A549 treated with AZD9567 at 1 μM for 4 hours (cell line): ENCODE data around the gene KRTAP2-3. TPM values are rescaled to one million over a fixed set of nuclear protein-coding genes. Genes with fewer than 3 reads are reported as not detected.

Experiments
- total RNA-seq: library from RNA; stranded (reverse); fragments of 200-300 nt; extraction: Qiagen RNA extraction; gene quantifications from 5 replicates; pipeline ENCODE4 v1.2.3, GENCODE V29; 2022; ENCODE audit not compliant: insufficient read depth

KRTAP2-3 gene
- total RNA-seq: 0.09 to 0.19 TPM (median 0.17 TPM) in 4 of 5 replicates, not detected in the other

GRCh38 chr17:41060052-41060604, at the start of gene KRTAP2-3:
KRTAP2-3 (minus strand) TSS chr17:41060114; CDS start chr17:41060050, 64 bp downstream.

DNA sequence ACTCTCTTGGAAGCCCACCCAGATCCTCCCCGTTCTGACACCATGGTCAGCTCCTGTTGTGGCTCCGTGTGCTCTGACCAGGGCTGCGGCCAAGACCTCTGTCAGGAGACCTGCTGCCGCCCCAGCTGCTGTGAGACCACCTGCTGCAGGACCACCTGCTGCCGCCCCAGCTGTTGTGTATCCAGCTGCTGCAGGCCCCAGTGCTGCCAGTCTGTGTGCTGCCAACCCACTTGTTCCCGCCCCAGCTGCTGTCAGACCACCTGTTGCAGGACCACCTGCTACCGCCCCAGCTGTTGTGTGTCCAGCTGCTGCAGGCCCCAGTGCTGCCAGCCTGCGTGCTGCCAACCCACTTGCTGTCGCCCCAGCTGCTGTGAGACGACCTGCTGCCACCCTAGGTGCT, 45.4 kb upstream of the KRTAP2-3 start, which contains the start of gene KRTAP4-9:
Gene KRTAP4-9, plus strand, starts transcription at position 43 of the 400 bp plus-strand sequence. Its CDS starts 0 bp downstream, at position 43.

DNA sequence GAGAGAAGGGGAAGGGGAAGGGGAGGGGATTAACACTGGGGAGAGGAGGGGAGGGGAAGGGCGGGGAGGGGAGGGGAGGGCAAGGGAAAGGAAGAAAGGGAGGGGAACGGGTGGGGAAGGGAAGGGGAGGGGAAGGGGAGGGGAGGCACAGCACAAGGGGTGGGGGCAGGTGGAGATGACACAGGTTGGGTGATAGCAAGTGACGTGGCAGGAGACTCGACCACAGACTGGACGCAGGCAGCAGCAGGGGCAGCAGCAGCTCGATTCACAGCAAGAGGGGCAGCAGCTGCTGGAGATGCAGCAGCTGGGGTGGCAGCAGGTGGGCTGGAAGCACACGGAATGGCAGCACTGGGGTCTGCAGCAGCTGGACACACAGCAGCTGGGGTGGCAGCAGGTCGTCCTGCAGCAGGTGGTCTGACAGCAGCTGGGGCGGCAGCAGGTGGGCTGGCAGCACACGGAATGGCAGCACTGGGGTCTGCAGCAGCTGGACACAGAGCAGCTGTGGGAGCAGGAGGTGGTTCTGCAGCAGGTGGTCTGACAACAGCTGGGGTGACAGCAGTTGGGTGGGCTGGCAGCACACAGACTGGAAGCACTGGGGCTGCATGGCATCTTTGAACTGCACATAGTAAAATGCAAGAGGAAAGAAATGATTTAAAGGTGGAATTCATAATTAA, 41.8 kb upstream of the KRTAP2-3 start, which contains the start of gene KRTAP4-16:
Gene KRTAP4-16, minus strand, starts transcription at position 624 of the 674 bp plus-strand sequence. Its CDS starts 0 bp downstream, at position 624.

GRCh38 chr17:41098042-41098441, 38.1 kb upstream of the KRTAP2-3 start, which contains the start of gene KRTAP4-8:
KRTAP4-8 (minus strand) TSS chr17:41098142; CDS start chr17:41098084, 58 bp downstream.

GRCh38 chr17:41084100-41084856, 24.4 kb upstream of the KRTAP2-3 start, which contains the start of gene KRTAP4-7:
KRTAP4-7 (plus strand) TSS chr17:41084150; CDS start chr17:41084207, 57 bp downstream.

GRCh38 chr17:41065829-41066624, 6.1 kb upstream of the KRTAP2-3 start, which contains the start of gene KRTAP2-4:
KRTAP2-4 (minus strand) TSS chr17:41065879; CDS start chr17:41065845, 34 bp downstream.

DNA sequence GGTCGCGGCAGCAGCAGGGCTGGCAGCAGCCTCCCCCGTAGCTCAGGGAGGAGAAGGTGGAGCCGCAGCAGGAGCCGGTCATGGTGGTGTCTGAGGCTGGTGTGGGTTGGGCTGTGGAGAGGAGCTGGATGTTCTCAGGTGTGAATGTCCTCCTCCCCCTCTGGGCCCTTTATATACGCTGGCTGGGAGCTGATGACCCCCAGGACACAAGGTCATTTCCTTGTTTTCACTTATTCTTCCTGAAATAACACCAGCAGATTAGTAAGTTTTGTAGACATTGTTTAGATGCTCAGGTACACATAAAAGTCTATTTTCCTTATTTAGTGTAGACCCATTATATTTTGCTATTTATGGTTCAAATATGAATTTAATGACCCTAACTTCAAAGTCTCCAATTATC, 4.8 kb downstream of the KRTAP2-3 start, which contains the start of gene KRTAP2-2:
Gene KRTAP2-2, minus strand, starts transcription at position 101 of the 400 bp plus-strand sequence. Its CDS starts 19 bp downstream, at position 82.

GRCh38 chr17:41046735-41047465, 13.0 kb downstream of the KRTAP2-3 start, which contains the start of gene KRTAP2-1:
KRTAP2-1 (minus strand) TSS chr17:41047316; CDS start chr17:41047267, 49 bp downstream.

GRCh38 chr17:41040783-41041571, 18.9 kb downstream of the KRTAP2-3 start, which contains the start of gene KRTAP1-1:
KRTAP1-1 (minus strand) TSS chr17:41041450; CDS start chr17:41041397, 53 bp downstream.

GRCh38 chr17:41034346-41034935, 25.5 kb downstream of the KRTAP2-3 start, which contains the start of gene KRTAP1-3:
KRTAP1-3 (minus strand) TSS chr17:41034874; CDS start chr17:41034821, 53 bp downstream.

DNA sequence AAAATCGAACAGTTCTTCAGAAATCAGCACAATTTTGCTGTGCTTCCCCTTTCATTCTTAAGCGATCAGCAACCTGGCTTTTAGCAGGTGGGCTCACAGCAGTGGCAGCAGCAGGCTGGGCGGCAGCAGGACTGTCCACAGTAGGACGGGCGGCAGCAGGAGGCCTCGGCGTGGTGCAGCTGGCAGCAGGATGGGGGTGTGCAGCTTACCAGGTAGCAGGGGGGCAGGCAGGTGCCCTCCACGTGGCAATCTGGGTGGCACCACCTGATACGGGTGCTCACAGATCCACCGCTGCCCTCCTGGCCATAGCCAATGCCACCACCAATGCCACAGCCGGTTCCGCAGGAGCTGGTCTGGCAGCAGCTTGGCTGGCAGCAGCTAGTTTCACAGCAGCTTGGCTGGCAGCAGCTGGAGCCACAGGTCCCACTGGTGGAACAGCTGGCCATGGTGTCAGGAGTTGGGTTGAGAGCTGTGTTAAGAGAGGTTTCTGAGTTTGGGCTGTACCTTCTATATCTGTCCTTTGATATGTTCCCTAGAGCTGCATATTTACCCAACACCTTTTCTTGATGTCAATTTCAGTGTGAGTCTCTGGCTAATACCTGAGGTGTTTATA, 30.2 kb downstream of the KRTAP2-3 start, which contains the start of gene KRTAP1-4:
Gene KRTAP1-4, minus strand, starts transcription at position 563 of the 613 bp plus-strand sequence. Its CDS starts 117 bp downstream, at position 446.

DNA sequence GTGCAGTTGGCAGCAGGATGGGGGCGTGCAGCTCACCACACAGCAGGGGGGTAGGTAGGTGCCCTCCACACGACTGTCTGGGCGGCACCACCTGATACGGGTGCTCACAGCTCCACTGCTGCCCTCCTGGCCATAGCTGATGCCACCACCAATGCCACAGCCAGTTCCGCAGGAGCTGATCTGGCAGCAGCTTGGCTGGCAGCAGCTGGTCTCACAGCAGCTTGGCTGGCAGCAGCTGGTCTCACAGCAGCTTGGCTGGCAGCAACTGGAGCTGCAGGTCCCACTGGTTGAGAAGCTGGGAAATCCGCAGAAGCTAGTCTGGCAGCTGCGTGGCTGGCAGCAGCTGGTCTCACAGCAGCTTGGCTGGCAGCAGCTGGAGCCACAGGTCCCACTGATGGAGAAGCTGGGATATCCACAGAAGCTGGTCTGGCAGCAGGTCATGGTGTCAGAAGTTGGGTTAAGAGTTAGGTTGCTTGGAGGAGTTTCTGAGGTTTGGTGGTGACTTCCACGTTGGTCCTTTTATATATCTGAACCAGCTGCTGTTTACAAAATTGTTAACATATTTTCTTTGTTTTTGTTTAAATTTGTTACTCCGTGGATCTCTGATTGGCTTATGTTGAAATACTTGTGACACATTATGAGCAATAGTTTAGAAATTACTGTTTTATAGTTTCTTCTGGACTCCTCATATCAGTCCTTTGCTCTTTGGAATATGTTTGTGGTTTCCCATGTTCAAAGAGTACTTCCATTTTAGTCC, 33.0 kb downstream of the KRTAP2-3 start, which contains the start of gene KRTAP1-5:
Gene KRTAP1-5, minus strand, starts transcription at position 494 of the 757 bp plus-strand sequence. Its CDS starts 53 bp downstream, at position 441.

Other genes starting within 250 kb of the KRTAP2-3 start
- gene KRT10, start 237.5 kb downstream of the KRTAP2-3 start, total RNA-seq: 51.8 to 115 TPM (median 108 TPM) in 5 replicates
- not detected in 5 replicates for gene KRT12, start 192.9 kb downstream of the KRTAP2-3 start, total RNA-seq
- 0.23 to 0.42 TPM (median 0.35 TPM) in 4 of 5 replicates, not detected in the other for gene KRT20, start 174.9 kb downstream of the KRTAP2-3 start, total RNA-seq
- gene KRT23, start 122.5 kb downstream of the KRTAP2-3 start, total RNA-seq: 0.07 to 0.26 TPM (median 0.07 TPM) in 3 of 5 replicates, not detected in the others
- not detected in 5 replicates for gene KRT39, start 93.2 kb downstream of the KRTAP2-3 start, total RNA-seq
- gene KRT40, start 75.8 kb downstream of the KRTAP2-3 start, total RNA-seq: not detected in 5 replicates
- not detected in 5 replicates for gene KRTAP3-3, start 66.0 kb downstream of the KRTAP2-3 start, total RNA-seq
- 0.16 to 3.6 TPM (median 0.25 TPM) in 5 replicates for gene KRTAP3-2, start 60.2 kb downstream of the KRTAP2-3 start, total RNA-seq
- gene KRTAP3-1, start 51.0 kb downstream of the KRTAP2-3 start, total RNA-seq: not detected in 5 replicates
- gene KRTAP1-5, start 32.9 kb downstream of the KRTAP2-3 start, total RNA-seq: not detected in 5 replicates
- gene KRTAP1-4, start 29.9 kb downstream of the KRTAP2-3 start, total RNA-seq: not detected in 5 replicates
- gene KRTAP1-3, start 25.2 kb downstream of the KRTAP2-3 start, total RNA-seq: not detected in 5 replicates
- not detected in 5 replicates for gene KRTAP1-1, start 18.7 kb downstream of the KRTAP2-3 start, total RNA-seq
- not detected in 5 replicates for gene KRTAP2-1, start 12.8 kb downstream of the KRTAP2-3 start, total RNA-seq
- gene KRTAP2-2, start 4.9 kb downstream of the KRTAP2-3 start, total RNA-seq: not detected in 5 replicates
- gene KRTAP2-4, start 5.8 kb upstream of the KRTAP2-3 start, total RNA-seq: not detected in 5 replicates
- gene KRTAP4-7, start 24.0 kb upstream of the KRTAP2-3 start, total RNA-seq: not detected in 5 replicates
- gene KRTAP4-8, start 38.0 kb upstream of the KRTAP2-3 start, total RNA-seq: not detected in 5 replicates
- gene KRTAP4-16, start 42.1 kb upstream of the KRTAP2-3 start, total RNA-seq: not detected in 5 replicates
- gene KRTAP4-9, start 45.3 kb upstream of the KRTAP2-3 start, total RNA-seq: not detected in 5 replicates
- not detected in 5 replicates for gene KRTAP4-11, start 58.3 kb upstream of the KRTAP2-3 start, total RNA-seq
- gene KRTAP4-12, start 64.1 kb upstream of the KRTAP2-3 start, total RNA-seq: not detected in 5 replicates
- not detected in 5 replicates for gene KRTAP4-6, start 80.4 kb upstream of the KRTAP2-3 start, total RNA-seq
- not detected in 5 replicates for gene KRTAP4-5, start 89.7 kb upstream of the KRTAP2-3 start, total RNA-seq
- gene KRTAP4-4, start 100.6 kb upstream of the KRTAP2-3 start, total RNA-seq: 0.07 TPM in 1 of 5 replicates, not detected in the others
- gene KRTAP4-3, start 108.1 kb upstream of the KRTAP2-3 start, total RNA-seq: not detected in 5 replicates
- not detected in 5 replicates for gene KRTAP4-2, start 118.1 kb upstream of the KRTAP2-3 start, total RNA-seq
- not detected in 5 replicates for gene KRTAP4-1, start 124.8 kb upstream of the KRTAP2-3 start, total RNA-seq
- not detected in 5 replicates for gene KRTAP9-1, start 129.8 kb upstream of the KRTAP2-3 start, total RNA-seq
- gene KRTAP9-2, start 166.5 kb upstream of the KRTAP2-3 start, total RNA-seq: not detected in 5 replicates
- not detected in 5 replicates for gene KRTAP9-3, start 172.3 kb upstream of the KRTAP2-3 start, total RNA-seq
- not detected in 5 replicates for gene KRTAP9-8, start 177.9 kb upstream of the KRTAP2-3 start, total RNA-seq
- not detected in 5 replicates for gene KRTAP9-4, start 189.6 kb upstream of the KRTAP2-3 start, total RNA-seq
- not detected in 5 replicates for gene KRTAP9-9, start 195.3 kb upstream of the KRTAP2-3 start, total RNA-seq
- gene KRTAP9-6, start 205.3 kb upstream of the KRTAP2-3 start, total RNA-seq: not detected in 5 replicates
- gene KRTAP9-7, start 215.6 kb upstream of the KRTAP2-3 start, total RNA-seq: not detected in 5 replicates
- not detected in 5 replicates for gene KRTAP29-1, start 242.7 kb upstream of the KRTAP2-3 start, total RNA-seq
- not detected in 5 replicates for gene KRTAP16-1, start 249.2 kb upstream of the KRTAP2-3 start, total RNA-seq